PFSK-1 (cell line): Measurements from ENCODE around the gene RAB18.

ENCODE experiments used
- FOXP2 ChIP-seq: optimal IDR thresholded peaks from 2 replicates; pipeline ENCODE3; 2011; ENCODE audit warnings: borderline replicate concordance, control low read depth, inconsistent platforms; ENCODE audit not compliant: insufficient read depth; ENCODE audit errors: extremely low read length, extremely low read depth
- POLR2AphosphoS5 ChIP-seq: IDR thresholded peaks from 2 replicates; pipeline ENCODE4 v1.6.1; 2012; ENCODE audit warnings: low read depth, mild to moderate bottlenecking, control low read depth, low read length, moderate library complexity
- SIN3A ChIP-seq: IDR thresholded peaks from 2 replicates; pipeline ENCODE4 v1.6.1; 2012; ENCODE audit warnings: mild to moderate bottlenecking, low read length, moderate library complexity, borderline replicate concordance; ENCODE audit not compliant: insufficient read depth
- TAF1 ChIP-seq: IDR thresholded peaks from 2 replicates; pipeline ENCODE4 v1.6.1; 2012; ENCODE audit warnings: low read length, control low read depth, borderline replicate concordance; ENCODE audit not compliant: insufficient read depth
- TF ChIP-seq, protein P1 (sequence below), 2 experiments: IDR thresholded peaks; 2 replicates each; pipeline versions ENCODE4 v1.6.1 to v1.8.0; 2011 to 2012; ENCODE audit warnings: low read depth in 2 of 2, low read length in 2 of 2, control low read depth in 1 of 2, inconsistent platforms in 1 of 2, mild to moderate bottlenecking in 1 of 2, moderate library complexity in 1 of 2; ENCODE audit not compliant: insufficient read depth in 1 of 2

DNA sequence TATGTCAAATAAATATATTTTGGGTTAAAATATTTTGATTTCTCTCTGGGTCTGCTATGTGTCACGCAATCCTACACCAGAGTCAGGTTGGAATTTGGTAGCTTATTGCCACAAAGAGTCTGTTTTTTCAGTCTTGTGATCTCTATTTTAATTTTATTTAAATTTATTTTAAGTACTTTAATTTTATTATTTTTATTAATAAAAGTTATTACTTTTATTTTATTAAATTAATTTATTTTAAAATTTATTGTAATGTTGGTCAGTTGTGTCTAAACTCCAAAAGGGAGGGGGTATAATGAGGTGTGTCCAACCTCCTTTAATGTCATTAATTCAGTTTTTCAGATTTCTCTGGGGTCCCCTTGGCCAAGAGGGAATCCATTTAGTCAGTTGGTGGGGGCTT is 42.8 kb upstream of the RAB18 start:
- no peak for TF ChIP-seq POLR2AphosphoS5
- no peak for TF ChIP-seq SIN3A
- TF ChIP-seq TAF1, result no peak
- TF ChIP-seq, protein P1, sequence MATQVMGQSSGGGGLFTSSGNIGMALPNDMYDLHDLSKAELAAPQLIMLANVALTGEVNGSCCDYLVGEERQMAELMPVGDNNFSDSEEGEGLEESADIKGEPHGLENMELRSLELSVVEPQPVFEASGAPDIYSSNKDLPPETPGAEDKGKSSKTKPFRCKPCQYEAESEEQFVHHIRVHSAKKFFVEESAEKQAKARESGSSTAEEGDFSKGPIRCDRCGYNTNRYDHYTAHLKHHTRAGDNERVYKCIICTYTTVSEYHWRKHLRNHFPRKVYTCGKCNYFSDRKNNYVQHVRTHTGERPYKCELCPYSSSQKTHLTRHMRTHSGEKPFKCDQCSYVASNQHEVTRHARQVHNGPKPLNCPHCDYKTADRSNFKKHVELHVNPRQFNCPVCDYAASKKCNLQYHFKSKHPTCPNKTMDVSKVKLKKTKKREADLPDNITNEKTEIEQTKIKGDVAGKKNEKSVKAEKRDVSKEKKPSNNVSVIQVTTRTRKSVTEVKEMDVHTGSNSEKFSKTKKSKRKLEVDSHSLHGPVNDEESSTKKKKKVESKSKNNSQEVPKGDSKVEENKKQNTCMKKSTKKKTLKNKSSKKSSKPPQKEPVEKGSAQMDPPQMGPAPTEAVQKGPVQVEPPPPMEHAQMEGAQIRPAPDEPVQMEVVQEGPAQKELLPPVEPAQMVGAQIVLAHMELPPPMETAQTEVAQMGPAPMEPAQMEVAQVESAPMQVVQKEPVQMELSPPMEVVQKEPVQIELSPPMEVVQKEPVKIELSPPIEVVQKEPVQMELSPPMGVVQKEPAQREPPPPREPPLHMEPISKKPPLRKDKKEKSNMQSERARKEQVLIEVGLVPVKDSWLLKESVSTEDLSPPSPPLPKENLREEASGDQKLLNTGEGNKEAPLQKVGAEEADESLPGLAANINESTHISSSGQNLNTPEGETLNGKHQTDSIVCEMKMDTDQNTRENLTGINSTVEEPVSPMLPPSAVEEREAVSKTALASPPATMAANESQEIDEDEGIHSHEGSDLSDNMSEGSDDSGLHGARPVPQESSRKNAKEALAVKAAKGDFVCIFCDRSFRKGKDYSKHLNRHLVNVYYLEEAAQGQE (IDR thresholded peaks at IDR 0.05; ENCODE audit: insufficient read depth in 1 of 2, low read depth in 2 of 2, low read length in 2 of 2), result no peak
- no peak for TF ChIP-seq FOXP2
